K562 (cell line): Measurements from ENCODE around the gene LRRC61. TPM values are rescaled to one million over a fixed set of nuclear protein-coding genes. Genes with fewer than 3 reads are reported as not detected.

Experiments
- CHD1 ChIP-seq: fragments of 200-600 bp; sonication (generic); IDR thresholded peaks from one replicate; pipeline ENCODE4 v1.6.1; 2012; ENCODE audit warnings: mild to moderate bottlenecking, moderate library complexity, low read length, inconsistent platforms
- CTBP1 ChIP-seq: fragments of 450-650 bp; IDR thresholded peaks from 2 replicates; pipeline ENCODE4 v1.6.1; 2016; ENCODE audit warnings: borderline replicate concordance
- FIP1L1 ChIP-seq: fragments of 200-400 bp; formaldehyde crosslinking; IDR thresholded peaks from 2 replicates; pipeline ENCODE4 v1.6.1; 2018; ENCODE audit warnings: mild to moderate bottlenecking, low read depth, low read length; ENCODE audit not compliant: poor library complexity, severe bottlenecking
- GATAD2A ChIP-seq: fragments of 450-650 bp; IDR thresholded peaks from 2 replicates; pipeline ENCODE4 v1.6.1; 2017
- JUND ChIP-seq, 2 experiments: IDR thresholded peaks; 2 replicates in 1 of 2; 3 replicates in 1 of 2; pipeline ENCODE4 v1.6.1; 2011; ENCODE audit warnings: borderline replicate concordance in 2 of 2, low read depth in 2 of 2, low read length in 2 of 2, improper control_type of control experiment in 1 of 2, missing biosample characterization in 1 of 2, missing genetic modification characterization in 1 of 2, missing genetic modification reagents in 1 of 2
- MIER1 ChIP-seq: fragments of 450-650 bp; IDR thresholded peaks from 2 replicates; pipeline ENCODE4 v1.6.1; 2016; ENCODE audit warnings: antibody characterized with exemption, mild to moderate bottlenecking, low read depth
- RBBP5 ChIP-seq: fragments of 200-600 bp; sonication (generic); IDR thresholded peaks from 2 replicates; pipeline ENCODE4 v1.6.1; 2012; ENCODE audit warnings: borderline replicate concordance, mild to moderate bottlenecking, low read length, control low read depth, inconsistent platforms; ENCODE audit not compliant: insufficient read depth, poor library complexity, severe bottlenecking
- SUPT5H ChIP-seq: fragments of 450-650 bp; IDR thresholded peaks from 2 replicates; pipeline ENCODE4 v1.6.1; 2016
- TFAP4 ChIP-seq: sonication (generic); formaldehyde crosslinking; IDR thresholded peaks from 2 replicates; pipeline ENCODE4 v1.8.0; 2022; ENCODE audit warnings: missing genetic modification reagents, mild to moderate bottlenecking, moderate library complexity, borderline replicate concordance
- TGIF2 ChIP-seq: sonication (generic); formaldehyde crosslinking; IDR thresholded peaks from 2 replicates; pipeline ENCODE4 v1.8.1; 2022; ENCODE audit warnings: mild to moderate bottlenecking, missing genetic modification reagents, moderate library complexity
- TOE1 ChIP-seq, 2 experiments: fragments of 450-650 bp in 1 of 2; sonication (generic) in 1 of 2; formaldehyde crosslinking in 1 of 2; IDR thresholded peaks; 2 replicates each; pipeline versions ENCODE4 v1.7.1 to v1.8.0; 2016 to 2022; ENCODE audit warnings: borderline replicate concordance in 2 of 2, mild to moderate bottlenecking in 2 of 2, antibody characterized with exemption in 1 of 2, inconsistent platforms in 1 of 2, low read depth in 1 of 2, missing genetic modification reagents in 1 of 2, moderate library complexity in 1 of 2
- ZBTB1 ChIP-seq: sonication (generic); formaldehyde crosslinking; IDR thresholded peaks from 2 replicates; pipeline ENCODE4 v1.8.1; 2023; ENCODE audit warnings: missing genetic modification reagents, low read depth, mild to moderate bottlenecking, borderline replicate concordance
- ZBTB17 ChIP-seq: fragments of 450-650 bp; formaldehyde crosslinking; IDR thresholded peaks from 2 replicates; pipeline ENCODE4 v1.4.0; 2020; ENCODE audit warnings: mild to moderate bottlenecking
- ZBTB33 ChIP-seq: sonication (generic); formaldehyde crosslinking; IDR thresholded peaks from 2 replicates; pipeline ENCODE4 v1.8.1; 2023; ENCODE audit warnings: mild to moderate bottlenecking, missing genetic modification reagents
- ZNF232 ChIP-seq: sonication (generic); formaldehyde crosslinking; IDR thresholded peaks from 2 replicates; pipeline ENCODE4 v1.8.0; 2022; ENCODE audit warnings: mild to moderate bottlenecking, missing genetic modification reagents
- ZNF347 ChIP-seq: fragments of 450-650 bp; formaldehyde crosslinking; IDR thresholded peaks from 2 replicates; pipeline ENCODE4 v1.4.0; 2020; ENCODE audit warnings: low read depth, mild to moderate bottlenecking, moderate library complexity
- ZNF830 ChIP-seq: fragments of 250-450 bp; sonication (Bioruptor Pico); IDR thresholded peaks from 2 replicates; pipeline ENCODE4 v1.5.0; 2021; ENCODE audit warnings: mild to moderate bottlenecking
- polyA plus RNA-seq, 8 experiments: library from polyadenylated mRNA; depleted of rRNA in 4 of 8; stranded (reverse) in 5 of 8; unstranded in 3 of 8; fragments of >200 nt; fragmentation: Nextera tagmentation in 2 of 8; fragmentation: Illumina TruSeq in 1 of 8; extraction: Ambion mirVana in 2 of 8; extraction: Trizol in 1 of 8; gene quantifications; 2 replicates each; pipeline versions ENCODE4 v1.2.1 to v1.2.3, GENCODE V29; 2011 to 2014; ENCODE audit warnings: inconsistent platforms in 1 of 8, missing spikeins in 1 of 8
- total RNA-seq, 7 experiments: library from RNA; depleted of rRNA in 6 of 7; stranded (reverse); fragments of >200 nt in 6 of 7; fragmentation: Illumina TruSeq in 2 of 7; extraction: Trizol in 2 of 7; gene quantifications; 2 replicates each; pipeline versions ENCODE4 v1.2.1 to v1.2.3, GENCODE V29; 2011 to 2021; ENCODE audit warnings: low replicate concordance in 1 of 7

Gene LRRC61
- total and polyA plus RNA-seq, 9 of the 15 experiments (the other 6 are each of a cell fraction or from before 2014, with no cell fraction given), result 1.3 to 55.2 (median 35.2) TPM

GRCh38 chr7:150368884-150369747 is 46.0 kb downstream of the LRRC61 start (continued):
- peak; percentile 62 for TF ChIP-seq ZBTB33 (CRISPR knock-in tag)
- peak; percentile 94 for TF ChIP-seq TFAP4 (CRISPR knock-in tag)
- no peak; the same call in 1 of the 2 replicates for TF ChIP-seq JUND (IDR thresholded peaks at IDR 0.05; ENCODE audit: borderline replicate concordance, low read depth, low read length)
- TF ChIP-seq JUND (tag; IDR thresholded peaks at IDR 0.05; ENCODE audit: borderline replicate concordance, low read depth, low read length), result peak; percentile 28; the same call in 1 of the 3 replicates
- no peak for TF ChIP-seq ZNF347 (CRISPR knock-in tag)
- TF ChIP-seq MIER1, result peak; percentile 67; the same call in 1 of the 2 replicates
- peak; percentile 17; the same call in 1 of the 2 replicates for TF ChIP-seq ZBTB1 (CRISPR knock-in tag)
- TF ChIP-seq FIP1L1, result peak; percentile 6
- peak; percentile 14; the same call in 1 of the 2 replicates for TF ChIP-seq GATAD2A
- TF ChIP-seq TGIF2 (CRISPR knock-in tag), result 0 out of 2 replicates have a peak, but pooled peaks have one; percentile 29
- peak; percentile 70 for TF ChIP-seq RBBP5
- TF ChIP-seq ZNF830 (CRISPR knock-in tag), result peak; percentile 21; the same call in 1 of the 2 replicates
- TF ChIP-seq CTBP1, result 0 out of 2 replicates have a peak, but pooled peaks have one; percentile 7
- TF ChIP-seq ZNF232 (CRISPR knock-in tag), result peak; percentile 81
- peak; percentile 97 for TF ChIP-seq CHD1
- peak; percentile 45; the same call in 1 of the 2 replicates for TF ChIP-seq SUPT5H
- TF ChIP-seq TOE1 (IDR thresholded peaks at IDR 0.05; ENCODE audit: borderline replicate concordance), result 0 out of 2 replicates have a peak, but pooled peaks have one; percentile 7
- no peak for TF ChIP-seq TOE1 (CRISPR knock-in tag; IDR thresholded peaks at IDR 0.05; ENCODE audit: borderline replicate concordance, low read depth)
- TF ChIP-seq ZBTB17, result peak; percentile 62; the same call in 1 of the 2 replicates
